Stimulated activated CD8-positive, alpha-beta memory T cell treated with anti-CD3 and anti-CD28 coated beads, Interleukin-7, amount 100 ng/mL, for 48 hours (primary cell): ENCODE results near the gene USP7.
"Not testable (repeated sequence)": the region's sequence is repeated elsewhere in the genome, so short reads cannot be mapped to it uniquely, and the experiment has no call there.

Experiments used
- DNase-seq, 2 donors: peaks; one replicate each; pipeline ENCODE4 v3.0.0-alpha.2; 2020; ENCODE audit warnings: low read depth in 1 of 2; ENCODE audit errors: extremely low read depth in 1 of 2

USP7 gene

DNA sequence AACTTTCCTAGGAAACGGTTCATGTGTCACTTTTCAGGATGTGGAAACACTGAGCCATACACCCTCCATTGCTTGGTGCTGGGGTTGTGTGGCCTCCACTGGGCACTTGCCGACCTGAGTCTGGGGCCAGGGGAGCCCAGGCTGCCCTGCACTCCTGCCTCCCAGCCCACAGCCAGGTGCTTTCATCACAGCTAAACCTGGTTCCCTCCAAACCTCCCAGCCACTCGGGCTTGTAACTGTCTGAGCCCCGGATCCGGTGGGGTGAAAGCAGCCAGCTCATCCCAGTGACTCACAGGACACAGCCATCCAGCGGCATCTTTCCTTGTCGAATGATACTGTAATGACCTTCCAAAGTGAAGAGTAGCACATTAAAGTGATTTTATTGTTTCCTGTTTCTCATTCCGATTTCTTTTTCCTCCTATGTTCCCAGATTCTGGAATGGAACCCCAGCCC, 114.7 kb downstream of the USP7 start:
- no peak for DNase-seq

DNA sequence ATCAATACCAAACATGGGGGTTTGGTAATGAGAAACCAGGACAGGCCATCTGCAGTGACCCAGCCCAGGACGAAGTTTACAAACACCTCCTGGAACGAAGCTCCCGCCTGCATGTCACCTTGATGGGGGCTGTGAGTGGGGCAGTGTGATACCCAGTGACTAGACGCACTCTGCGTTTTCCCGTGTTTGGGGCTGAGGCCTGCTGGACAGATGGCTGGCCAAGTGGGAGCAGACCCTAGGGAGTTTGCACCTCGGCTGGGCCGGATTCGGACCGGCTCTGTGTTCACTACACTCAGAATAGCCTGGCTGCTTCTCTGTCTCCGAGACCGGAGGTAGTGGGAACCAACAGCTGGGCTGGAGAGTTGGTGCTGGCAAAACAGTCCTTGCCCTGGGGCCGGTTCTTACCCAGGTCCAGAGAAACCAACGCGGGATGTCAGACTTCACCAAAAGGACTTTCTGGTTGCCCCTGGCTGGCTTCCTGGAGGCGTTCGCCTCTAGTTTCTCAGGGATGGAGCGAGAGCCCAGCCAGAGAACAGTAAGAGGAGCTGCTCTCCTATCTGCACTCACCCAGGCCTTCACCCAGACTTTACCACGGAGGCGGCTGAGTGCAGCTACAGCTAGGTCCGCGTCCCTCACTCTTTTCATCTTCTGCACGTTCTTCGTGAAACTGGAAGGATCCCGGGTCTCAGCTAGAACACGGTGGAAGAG, 115.3 kb downstream of the USP7 start:
- DNase-seq: no peak

DNA sequence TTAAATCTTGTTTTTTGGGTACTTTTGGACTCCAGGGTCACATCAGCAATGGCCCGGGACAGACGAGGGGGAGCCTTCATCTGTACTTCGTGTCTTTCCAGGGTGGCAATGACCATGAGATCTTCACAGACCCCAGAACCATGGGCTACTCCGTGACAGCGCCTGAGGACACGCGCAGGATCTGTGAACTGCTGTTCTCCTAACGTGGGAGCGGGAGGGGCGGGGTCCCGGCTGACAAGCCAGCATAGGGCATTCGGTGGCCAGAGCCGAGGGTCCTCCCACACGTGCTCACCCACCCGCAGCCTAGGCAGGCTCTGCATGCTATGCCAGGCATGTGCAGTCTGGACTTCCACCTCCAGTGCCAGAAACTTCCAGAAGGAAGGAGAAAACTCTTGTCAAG, 116.1 kb downstream of the USP7 start:
- DNase-seq: no peak

DNA sequence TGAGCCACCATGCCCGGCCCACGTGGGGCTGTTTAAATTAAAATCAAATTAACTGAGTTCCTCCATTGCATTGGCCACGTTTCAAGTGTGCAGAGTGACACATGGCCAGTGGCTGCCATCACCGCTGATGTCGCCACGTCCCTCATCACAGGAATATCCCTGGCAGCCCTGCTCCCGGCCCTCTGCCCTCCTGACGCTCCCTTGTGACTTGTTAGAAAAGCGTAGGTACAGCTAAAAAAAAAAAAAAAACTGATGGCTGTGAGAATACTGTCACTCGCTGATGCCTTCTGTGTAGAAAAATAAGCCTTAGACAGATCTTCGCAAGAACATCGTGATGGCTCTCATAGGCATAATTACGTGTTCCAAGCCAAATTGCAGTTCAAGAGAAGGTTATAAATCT, 116.6 kb downstream of the USP7 start:
- DNase-seq: no peak

DNA sequence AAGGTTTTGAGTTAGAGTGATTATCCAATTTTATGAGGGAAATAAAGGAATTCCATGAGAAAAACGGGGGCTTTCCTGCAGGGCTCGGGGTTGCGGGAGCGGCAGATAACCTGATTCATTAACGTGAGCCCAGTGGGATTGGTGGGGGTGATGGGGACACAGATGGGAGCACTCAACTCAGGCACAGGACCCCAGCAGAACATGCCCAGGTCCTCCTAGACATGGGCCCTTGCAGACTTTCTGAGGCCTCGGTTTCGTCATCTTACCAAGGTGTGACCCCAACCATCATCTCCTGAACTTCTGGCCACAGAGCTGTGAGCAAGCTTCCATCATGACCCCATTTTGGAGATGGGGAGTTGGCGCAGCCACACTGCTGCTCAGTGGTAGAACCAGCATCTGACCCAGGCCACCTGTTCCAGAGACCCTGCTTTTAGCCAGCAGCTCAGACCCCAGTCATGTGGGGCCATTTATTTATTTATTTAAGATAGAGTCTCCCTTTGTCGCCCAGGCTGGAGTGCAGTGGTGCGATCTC, 117.2 kb downstream of the USP7 start:
- DNase-seq: no peak

DNA sequence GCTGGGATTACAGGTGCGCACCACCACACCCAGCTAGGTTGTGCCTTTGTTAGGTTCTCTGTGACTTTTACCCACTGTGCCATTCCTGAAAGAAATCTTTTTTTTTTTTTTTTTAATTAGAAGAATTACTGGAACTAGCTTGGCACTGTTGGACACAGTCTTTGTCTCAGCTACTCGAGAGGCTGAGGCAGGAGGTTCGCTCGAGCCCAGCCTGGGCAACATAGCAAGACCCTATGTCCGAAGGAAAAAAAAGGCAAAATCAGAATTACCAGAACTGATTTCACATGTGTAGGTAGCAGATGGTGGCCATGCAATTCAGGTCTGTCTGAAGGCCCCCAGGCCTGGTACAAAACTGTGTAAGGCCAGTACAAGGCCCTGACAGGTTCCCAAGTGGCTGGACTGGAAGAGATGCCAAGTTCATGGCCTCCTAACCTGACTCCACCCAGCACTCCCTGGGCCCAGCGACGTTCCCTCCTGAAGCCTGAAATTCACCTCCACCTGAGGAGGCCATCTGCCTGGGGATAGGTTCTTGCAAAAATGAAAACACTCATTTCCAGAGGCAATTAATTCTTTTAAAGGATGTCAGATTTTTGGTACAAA, 117.9 kb downstream of the USP7 start:
- DNase-seq: no peak

DNA sequence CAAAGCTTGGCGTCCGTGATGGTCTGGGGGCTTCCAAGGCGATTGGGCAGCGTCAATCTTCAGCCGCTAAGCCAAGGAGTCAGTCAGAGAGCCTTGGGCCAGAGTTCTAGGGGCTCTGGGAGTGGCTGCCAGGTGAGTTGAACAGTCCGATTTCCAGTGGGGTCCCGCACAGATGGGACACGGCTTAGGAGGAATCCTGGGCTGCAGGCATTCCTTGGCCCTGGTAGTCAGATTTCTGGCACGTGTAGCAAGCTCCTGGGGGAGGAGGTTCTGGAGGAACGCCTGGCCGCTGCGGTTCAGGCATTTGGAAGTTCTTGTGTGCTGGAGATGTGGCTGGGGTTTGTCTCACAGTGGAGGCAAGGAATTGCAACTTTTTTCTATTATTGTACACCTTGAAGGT, 120.4 kb downstream of the USP7 start:
- DNase-seq: not testable (repeated sequence)
